WTC11 (cell line): ENCODE data around the gene RESP18.

Experiments
- ESRRA ChIP-seq: sonication (generic); formaldehyde crosslinking; IDR thresholded peaks from 2 replicates; pipeline ENCODE4 v1.8.1; 2022; ENCODE audit warnings: mild to moderate bottlenecking, missing genetic modification reagents, borderline replicate concordance
- TF ChIP-seq, protein P1 (sequence below): fragments of 200-600 bp; IDR thresholded peaks from 2 replicates; pipeline ENCODE4 v1.8.0; 2022; ENCODE audit warnings: antibody characterized with exemption
- TF ChIP-seq, protein P2 (sequence below): sonication (generic); formaldehyde crosslinking; conservative IDR thresholded peaks from 2 replicates; pipeline ENCODE4 v1.8.1; 2022; ENCODE audit warnings: mild to moderate bottlenecking, missing genetic modification reagents
- TF ChIP-seq, protein P3 (sequence below): fragments of 250-450 bp; sonication (Bioruptor Pico); IDR thresholded peaks from 2 replicates; pipeline ENCODE4 v1.9.0; 2021; ENCODE audit warnings: mild to moderate bottlenecking

DNA sequence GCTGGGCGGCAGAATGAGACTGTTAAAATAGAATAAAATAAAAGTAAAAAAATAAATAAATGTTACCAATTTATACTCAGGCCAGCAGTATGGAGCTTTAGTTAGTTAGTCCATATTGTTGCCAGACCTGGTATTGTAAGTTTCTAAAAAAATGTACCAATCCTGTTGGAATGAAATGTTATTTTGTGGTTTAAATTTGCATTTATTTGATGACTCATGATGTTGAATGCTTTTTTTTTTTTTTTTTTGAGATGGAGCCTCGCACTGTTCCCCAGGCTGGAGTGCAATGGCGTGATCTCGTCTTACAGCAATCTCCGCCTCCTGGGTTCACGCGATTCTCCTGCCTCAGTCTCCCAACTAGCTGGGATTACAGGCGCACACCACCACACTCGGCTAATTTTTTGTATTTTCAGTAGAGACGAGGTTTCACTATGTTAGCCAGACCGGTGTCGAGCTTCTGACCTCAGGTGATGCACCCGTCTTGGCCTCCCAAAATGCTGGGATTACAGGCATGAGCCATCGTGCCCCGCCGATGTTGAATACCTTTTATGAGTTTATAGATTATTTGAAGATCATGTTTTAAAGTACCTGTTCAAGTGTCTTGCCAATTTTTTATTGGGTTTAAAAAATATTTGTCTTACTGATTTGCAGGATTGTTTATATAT, 17.6 kb downstream of the RESP18 start:
- TF ChIP-seq, protein P1, sequence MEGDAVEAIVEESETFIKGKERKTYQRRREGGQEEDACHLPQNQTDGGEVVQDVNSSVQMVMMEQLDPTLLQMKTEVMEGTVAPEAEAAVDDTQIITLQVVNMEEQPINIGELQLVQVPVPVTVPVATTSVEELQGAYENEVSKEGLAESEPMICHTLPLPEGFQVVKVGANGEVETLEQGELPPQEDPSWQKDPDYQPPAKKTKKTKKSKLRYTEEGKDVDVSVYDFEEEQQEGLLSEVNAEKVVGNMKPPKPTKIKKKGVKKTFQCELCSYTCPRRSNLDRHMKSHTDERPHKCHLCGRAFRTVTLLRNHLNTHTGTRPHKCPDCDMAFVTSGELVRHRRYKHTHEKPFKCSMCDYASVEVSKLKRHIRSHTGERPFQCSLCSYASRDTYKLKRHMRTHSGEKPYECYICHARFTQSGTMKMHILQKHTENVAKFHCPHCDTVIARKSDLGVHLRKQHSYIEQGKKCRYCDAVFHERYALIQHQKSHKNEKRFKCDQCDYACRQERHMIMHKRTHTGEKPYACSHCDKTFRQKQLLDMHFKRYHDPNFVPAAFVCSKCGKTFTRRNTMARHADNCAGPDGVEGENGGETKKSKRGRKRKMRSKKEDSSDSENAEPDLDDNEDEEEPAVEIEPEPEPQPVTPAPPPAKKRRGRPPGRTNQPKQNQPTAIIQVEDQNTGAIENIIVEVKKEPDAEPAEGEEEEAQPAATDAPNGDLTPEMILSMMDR = no peak
- TF ChIP-seq, protein P2, sequence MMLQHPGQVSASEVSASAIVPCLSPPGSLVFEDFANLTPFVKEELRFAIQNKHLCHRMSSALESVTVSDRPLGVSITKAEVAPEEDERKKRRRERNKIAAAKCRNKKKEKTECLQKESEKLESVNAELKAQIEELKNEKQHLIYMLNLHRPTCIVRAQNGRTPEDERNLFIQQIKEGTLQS = no peak
- TF ChIP-seq, protein P3, sequence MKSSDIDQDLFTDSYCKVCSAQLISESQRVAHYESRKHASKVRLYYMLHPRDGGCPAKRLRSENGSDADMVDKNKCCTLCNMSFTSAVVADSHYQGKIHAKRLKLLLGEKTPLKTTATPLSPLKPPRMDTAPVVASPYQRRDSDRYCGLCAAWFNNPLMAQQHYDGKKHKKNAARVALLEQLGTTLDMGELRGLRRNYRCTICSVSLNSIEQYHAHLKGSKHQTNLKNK (CRISPR knock-in tag) = no peak
- TF ChIP-seq ESRRA (CRISPR knock-in tag) = no peak
